Measurements from ENCODE around the gene GLS2.
A peak's percentile ranks its signal among the peaks of the same experiment; 100 is the strongest.
"Not testable (repeated sequence)": the region's sequence is repeated elsewhere in the genome, so short reads cannot be mapped to it uniquely, and the experiment has no call there.

GLS2 gene

DNA sequence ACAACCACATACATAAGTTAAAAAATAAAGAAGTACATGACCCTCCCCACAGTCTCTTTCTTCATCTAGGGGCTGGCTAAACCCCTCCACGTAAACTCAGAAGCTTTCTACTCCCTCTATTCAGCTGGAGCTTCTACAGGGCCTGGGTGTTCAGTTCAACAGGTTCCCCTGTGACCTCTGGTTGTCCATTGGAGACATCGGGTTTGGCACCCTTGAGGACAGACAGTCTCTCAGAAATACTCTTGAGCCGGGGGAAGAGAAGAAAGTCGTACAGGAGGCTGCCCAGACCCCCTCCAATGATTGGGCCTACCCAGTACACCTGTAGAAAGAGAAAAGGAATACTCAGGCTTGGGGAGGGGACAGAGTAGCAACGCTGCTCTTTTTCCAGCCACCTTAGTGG is 36.8 kb downstream of the GLS2 start:
- H3K4me3 ChIP-seq (ENCODE audit: low read length) = no peak overlapping the region
- no peak for DNase-seq (ENCODE audit: low read depth)
- TF ChIP-seq, protein P1, sequence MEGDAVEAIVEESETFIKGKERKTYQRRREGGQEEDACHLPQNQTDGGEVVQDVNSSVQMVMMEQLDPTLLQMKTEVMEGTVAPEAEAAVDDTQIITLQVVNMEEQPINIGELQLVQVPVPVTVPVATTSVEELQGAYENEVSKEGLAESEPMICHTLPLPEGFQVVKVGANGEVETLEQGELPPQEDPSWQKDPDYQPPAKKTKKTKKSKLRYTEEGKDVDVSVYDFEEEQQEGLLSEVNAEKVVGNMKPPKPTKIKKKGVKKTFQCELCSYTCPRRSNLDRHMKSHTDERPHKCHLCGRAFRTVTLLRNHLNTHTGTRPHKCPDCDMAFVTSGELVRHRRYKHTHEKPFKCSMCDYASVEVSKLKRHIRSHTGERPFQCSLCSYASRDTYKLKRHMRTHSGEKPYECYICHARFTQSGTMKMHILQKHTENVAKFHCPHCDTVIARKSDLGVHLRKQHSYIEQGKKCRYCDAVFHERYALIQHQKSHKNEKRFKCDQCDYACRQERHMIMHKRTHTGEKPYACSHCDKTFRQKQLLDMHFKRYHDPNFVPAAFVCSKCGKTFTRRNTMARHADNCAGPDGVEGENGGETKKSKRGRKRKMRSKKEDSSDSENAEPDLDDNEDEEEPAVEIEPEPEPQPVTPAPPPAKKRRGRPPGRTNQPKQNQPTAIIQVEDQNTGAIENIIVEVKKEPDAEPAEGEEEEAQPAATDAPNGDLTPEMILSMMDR (conservative IDR thresholded peaks at IDR 0.05; ENCODE audit: low read length) = no peak

DNA sequence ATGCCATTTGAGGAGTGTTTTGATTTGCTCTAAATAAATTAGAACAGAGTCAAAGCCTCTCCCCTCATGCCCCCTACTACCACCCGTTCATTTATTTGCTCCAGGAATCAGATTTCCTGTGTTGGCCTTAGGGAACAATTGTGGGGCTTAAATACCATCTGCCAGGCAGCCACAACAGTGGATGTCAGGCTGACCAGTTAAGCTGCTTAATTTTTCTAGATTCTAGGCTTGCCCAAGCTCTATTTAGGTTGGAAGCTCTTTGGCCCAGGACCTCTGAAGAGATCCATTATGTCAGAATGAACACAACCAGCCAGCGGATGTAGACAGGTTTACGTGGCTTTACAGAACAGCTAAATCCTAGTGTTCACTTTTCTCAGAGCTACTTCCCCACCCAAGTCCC is 37.7 kb downstream of the GLS2 start:
- no peak overlapping the region for H3K4me3 ChIP-seq (ENCODE audit: low read length)
- DNase-seq (ENCODE audit: low read depth) = no peak
- TF ChIP-seq, protein P1 (conservative IDR thresholded peaks at IDR 0.05; ENCODE audit: low read length) = no peak

DNA sequence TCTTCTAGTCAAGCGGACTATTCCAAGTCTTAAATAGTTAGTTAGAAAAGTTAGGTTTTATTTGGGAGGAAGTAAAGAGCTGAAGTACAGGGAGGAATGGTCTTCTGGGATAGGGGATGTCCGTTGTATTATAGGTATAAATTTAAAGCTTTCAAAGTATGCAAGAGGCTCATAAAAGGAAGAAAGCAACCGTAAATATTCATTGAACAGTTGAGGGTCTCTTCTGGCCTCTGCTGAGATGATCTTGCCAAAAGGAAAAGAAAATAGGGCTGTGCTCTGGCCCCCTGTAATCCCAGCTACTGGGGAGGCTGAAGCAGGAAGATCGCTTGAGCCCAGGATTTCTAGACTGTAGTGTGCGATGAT is 38.4 kb downstream of the GLS2 start:
- TF ChIP-seq, protein P1 (conservative IDR thresholded peaks at IDR 0.05; ENCODE audit: low read length) = no peak
- DNase-seq (ENCODE audit: low read depth) = no peak
- peak overlapping the region; percentile 87 for H3K4me3 ChIP-seq (ENCODE audit: low read length)

DNA sequence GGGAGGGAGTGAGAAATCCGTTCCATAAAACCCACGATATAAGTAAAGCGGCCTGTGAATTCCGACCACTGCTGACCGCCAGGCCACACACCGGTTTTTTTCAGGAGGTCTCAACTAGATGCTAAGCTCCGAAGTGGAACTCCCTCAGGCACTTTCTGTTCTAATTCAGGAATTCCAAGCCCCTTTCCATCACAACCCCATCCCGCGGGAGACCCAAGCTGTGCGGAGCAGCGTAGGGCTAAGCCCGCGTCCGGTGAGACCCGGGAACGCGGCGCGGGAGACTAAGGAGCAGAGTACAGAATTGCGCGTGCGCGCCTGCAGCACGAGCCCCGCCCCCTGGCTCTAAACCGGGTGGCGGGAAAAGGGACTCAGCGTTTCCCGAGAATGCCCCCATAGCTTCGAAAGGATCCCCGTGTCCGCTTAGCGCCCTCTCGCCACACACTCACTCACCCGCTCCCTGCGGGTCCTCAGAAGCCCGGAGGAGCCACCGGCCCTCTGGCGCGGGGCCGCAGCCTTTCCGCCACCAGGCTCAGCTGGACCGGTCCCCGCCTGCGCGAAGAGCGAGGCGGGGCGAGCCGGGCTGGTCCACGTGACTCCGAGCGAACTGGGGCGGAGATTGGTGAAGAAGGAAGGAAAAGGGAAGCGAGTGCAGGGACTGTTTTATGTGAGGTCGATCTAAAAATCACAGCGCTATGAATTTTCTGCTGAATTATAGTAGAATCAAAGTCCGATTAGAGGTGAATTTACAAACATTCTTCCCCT is 38.9 kb downstream of the GLS2 start, which contains the start of gene TIMELESS:
Gene TIMELESS (minus strand): TSS at position 567 of the 762 bp plus-strand sequence. CDS start 15,256 bp downstream, outside the sequence.
- TF ChIP-seq, protein P1 (conservative IDR thresholded peaks at IDR 0.05; ENCODE audit: low read length) = peak; percentile 24; the same call in 1 of the 2 replicates
- H3K4me3 ChIP-seq (ENCODE audit: low read length) = peak within 1 kb of the TSS; percentile 87
- DNase-seq (ENCODE audit: low read depth) = peak; percentile 80

DNA sequence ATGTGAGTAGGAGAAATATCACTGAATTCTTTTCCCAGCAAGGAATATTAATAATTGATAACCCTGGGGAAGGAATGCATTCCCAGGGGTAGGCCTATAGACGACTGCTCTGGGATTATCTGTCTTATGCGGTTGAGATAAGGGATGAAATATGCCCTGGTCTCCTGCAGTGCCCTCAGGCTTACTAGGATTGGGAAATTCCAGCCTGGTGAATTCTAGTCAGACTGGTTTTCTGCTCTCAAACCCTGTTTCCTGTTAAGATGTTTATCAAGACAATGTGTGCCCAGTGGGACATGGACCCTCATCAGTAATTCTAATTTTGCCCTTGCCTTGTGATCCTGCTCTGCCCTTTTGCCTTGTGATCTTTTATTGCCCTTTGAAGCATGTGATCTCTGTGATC is 44.8 kb downstream of the GLS2 start:
- not testable (repeated sequence) for DNase-seq (ENCODE audit: low read depth)

DNA sequence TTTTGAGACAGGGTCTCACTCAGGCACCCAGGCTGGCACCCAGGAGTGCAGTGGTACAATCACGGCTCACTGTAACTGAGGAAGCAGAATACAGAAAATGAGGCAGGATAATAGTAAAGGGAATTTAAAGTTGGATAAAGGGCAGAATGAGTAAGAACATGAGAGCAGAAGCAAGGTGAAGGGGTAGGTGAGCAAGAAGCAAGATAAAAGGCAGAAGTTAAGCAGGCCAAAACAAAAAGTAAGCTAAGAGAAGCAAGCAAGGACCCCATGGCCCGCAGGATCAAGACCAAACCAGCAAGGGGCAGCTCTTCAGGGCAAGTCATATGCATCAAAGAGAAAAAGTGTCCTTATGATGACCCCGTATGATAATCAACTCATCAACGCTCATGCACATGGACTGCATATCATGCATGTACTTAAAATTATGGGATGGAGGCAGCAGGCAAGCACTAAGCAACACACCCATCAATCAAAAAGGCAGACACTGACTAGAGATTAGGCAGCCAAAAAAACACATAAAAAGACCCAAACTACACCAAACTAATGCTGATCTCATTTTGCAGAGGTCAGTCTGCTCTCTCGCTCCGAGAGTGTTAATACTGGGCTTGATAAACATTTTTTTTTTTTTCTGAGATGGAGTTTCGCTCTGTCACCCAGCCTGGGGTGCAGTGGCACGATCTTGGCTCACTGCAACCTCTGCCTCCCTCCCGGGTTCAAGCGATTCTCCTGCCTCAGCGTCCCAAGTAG is 50.4 kb downstream of the GLS2 start:
- H3K4me3 ChIP-seq (ENCODE audit: low read length) = no peak overlapping the region
- no peak for DNase-seq (ENCODE audit: low read depth)
- TF ChIP-seq, protein P1 (conservative IDR thresholded peaks at IDR 0.05; ENCODE audit: low read length) = no peak

More for the DNA sequence above, 44.8 kb downstream of the GLS2 start:
- H3K4me3 ChIP-seq (ENCODE audit: low read length) = not testable (repeated sequence)

DNA sequence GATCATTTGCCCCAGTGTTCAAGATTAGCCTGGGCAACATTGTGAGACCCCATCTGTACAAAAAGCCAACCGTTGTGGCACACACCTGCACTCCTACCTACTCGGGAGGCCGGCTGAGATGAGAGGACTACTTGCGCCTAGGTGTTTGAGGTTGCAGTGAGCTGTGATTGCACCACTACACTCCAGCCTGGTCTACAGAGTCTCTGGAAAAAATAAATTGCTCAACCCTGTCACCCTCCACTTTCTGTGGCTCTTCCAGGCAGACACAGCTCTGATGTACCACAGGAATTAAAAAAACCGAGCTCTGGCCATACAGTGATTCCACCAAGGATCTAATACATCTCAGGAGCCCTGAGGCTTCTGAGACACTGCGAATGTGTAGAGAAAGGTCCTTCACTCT is 53.1 kb downstream of the GLS2 start:
- no peak overlapping the region for H3K4me3 ChIP-seq (ENCODE audit: low read length)
- TF ChIP-seq, protein P1 (conservative IDR thresholded peaks at IDR 0.05; ENCODE audit: low read length) = no peak

More for the DNA sequence above, 53.1 kb downstream of the GLS2 start:
- peak; percentile 26 for DNase-seq (ENCODE audit: low read depth)
